Measurements from ENCODE around the gene SPP2.

The SPP2 gene

DNA sequence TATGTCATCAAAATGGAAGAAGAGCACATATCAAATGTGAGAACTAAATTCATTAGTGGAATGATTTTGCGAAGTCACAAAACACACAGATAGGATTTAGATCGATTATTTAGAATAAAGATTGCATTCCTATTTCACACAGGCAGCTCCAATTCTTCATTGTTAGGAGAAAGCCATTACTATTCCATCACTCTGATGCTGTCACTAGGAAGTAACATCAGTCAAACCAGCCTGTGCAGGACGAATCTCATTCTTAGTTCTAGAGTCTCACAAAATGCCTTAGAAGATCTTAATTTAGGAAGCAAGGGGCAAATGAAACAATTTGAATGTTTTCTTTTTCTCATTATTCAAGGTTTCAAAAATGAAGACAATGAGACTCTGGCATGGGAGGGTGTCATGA lies 44.0 kb upstream of the SPP2 start:
- Histone ChIP-seq H3K27me3 (replicated peaks; ENCODE audit: control insufficient read depth, insufficient read depth, low read length) (peaks cover 2% of the 10 kb centered on the region), H3K4me3 (replicated peaks; ENCODE audit: low read depth, low read length) (no peak overlapping the region), H3K36me3 (ENCODE audit: control insufficient read depth, insufficient read depth, low read length) (no peaks in the 10 kb centered on the region)
- no peak for TF ChIP-seq CTCF (IDR thresholded peaks at IDR 0.05; ENCODE audit: insufficient read depth, low read length, poor library complexity, severe bottlenecking)
- DNase-seq (ENCODE audit: extremely low read depth, insufficient read length): no peak

- Histone ChIP-seq H3K4me3 (replicated peaks; ENCODE audit: low read depth, low read length) (no peak overlapping the region), H3K27me3 (replicated peaks; ENCODE audit: control insufficient read depth, insufficient read depth, low read length) (no peaks in the 10 kb centered on the region), H3K36me3 (ENCODE audit: control insufficient read depth, insufficient read depth, low read length) (no peaks in the 10 kb centered on the region)
- no peak for TF ChIP-seq CTCF (IDR thresholded peaks at IDR 0.05; ENCODE audit: insufficient read depth, low read length, poor library complexity, severe bottlenecking)
- no peak for DNase-seq (ENCODE audit: extremely low read depth, insufficient read length)
Observed at GRCh38 chr2:234014427-234014826, 36.1 kb upstream of the SPP2 start.

- H3K4me3 ChIP-seq (replicated peaks; ENCODE audit: low read depth, low read length): no peak overlapping the region
- DNase-seq (ENCODE audit: extremely low read depth, insufficient read length): no peak
Observed at GRCh38 chr2:234015861-234016260, 34.6 kb upstream of the SPP2 start.

DNA sequence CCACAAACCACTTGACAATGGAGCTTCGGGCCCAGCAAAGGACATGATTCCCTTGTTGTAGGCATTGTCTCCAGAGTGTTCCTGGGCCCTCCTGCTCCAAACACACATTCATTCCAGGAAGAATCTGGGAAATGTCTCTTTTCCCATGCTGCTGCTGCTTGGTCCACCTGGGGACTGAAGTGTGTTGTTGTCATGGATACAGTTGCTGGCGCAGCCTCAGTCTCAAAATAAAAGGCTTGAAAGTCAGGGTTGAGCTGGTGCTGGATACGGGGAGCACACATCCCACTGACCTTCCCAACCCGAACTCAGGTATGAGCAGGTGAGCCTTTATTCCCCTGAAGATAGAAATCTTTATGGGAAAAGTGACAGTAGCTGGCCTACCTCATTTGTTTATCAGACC lies 30.6 kb upstream of the SPP2 start:
- DNase-seq (ENCODE audit: extremely low read depth, insufficient read length): no peak
- no peaks in the 10 kb centered on the region; the same call in 1 of the 2 replicates for H3K27me3 ChIP-seq (replicated peaks; ENCODE audit: control insufficient read depth, insufficient read depth, low read length)
- TF ChIP-seq CTCF (IDR thresholded peaks at IDR 0.05; ENCODE audit: insufficient read depth, low read length, poor library complexity, severe bottlenecking): no peak
- H3K4me3 ChIP-seq (replicated peaks; ENCODE audit: low read depth, low read length): no peak overlapping the region
- no peaks in the 10 kb centered on the region for H3K36me3 ChIP-seq (ENCODE audit: control insufficient read depth, insufficient read depth, low read length)

More at GRCh38 chr2:234015861-234016260, 34.6 kb upstream of the SPP2 start:
- Histone ChIP-seq H3K27me3 (replicated peaks; ENCODE audit: control insufficient read depth, insufficient read depth, low read length) (no peaks in the 10 kb centered on the region; the same call in 1 of the 2 replicates), H3K36me3 (ENCODE audit: control insufficient read depth, insufficient read depth, low read length) (no peaks in the 10 kb centered on the region)
- TF ChIP-seq CTCF (IDR thresholded peaks at IDR 0.05; ENCODE audit: insufficient read depth, low read length, poor library complexity, severe bottlenecking): no peak

DNA sequence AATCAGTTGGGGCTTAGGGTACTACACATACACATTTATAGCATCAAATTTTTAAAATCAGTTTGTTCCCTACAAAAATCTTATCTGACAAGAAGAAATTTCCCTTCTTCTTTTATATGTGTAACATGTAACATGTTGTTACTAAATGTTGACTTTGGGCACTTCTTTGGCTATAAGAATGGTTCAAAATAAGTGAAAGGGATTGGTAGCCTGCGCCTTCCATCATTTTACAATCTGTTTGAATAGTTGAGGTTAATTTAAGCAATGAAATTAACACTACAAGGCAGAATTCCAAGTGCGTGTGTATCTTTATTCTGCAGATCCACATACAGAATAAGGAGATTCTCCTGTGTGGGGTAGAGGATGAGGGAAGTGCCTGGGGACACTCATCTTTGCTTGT lies 30.2 kb upstream of the SPP2 start:
- H3K27me3 ChIP-seq (replicated peaks; ENCODE audit: control insufficient read depth, insufficient read depth, low read length): no peaks in the 10 kb centered on the region; the same call in 1 of the 2 replicates
- no peak for TF ChIP-seq CTCF (IDR thresholded peaks at IDR 0.05; ENCODE audit: insufficient read depth, low read length, poor library complexity, severe bottlenecking)
- DNase-seq (ENCODE audit: extremely low read depth, insufficient read length): no peak
- H3K4me3 ChIP-seq (replicated peaks; ENCODE audit: low read depth, low read length): no peak overlapping the region
- no peaks in the 10 kb centered on the region for H3K36me3 ChIP-seq (ENCODE audit: control insufficient read depth, insufficient read depth, low read length)

DNA sequence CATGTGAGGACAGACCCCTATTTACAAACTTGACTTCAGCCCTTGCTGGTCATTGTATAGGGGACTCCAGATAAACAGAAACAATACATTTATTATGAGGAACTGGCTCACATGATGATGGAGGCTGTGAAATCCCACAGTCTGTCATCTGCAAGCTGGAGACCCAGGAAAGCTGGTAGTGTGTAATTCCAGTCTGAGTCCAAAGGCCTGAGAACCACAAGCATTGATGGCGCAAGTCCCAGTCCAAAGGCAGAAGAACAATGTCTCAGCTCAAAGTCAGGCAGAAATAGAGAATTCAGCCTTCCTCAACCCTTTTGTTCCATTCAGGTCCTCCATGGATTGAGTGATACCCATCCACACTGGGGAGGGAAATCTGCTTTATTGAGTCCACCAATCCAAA lies 28.1 kb upstream of the SPP2 start:
- no peak for TF ChIP-seq CTCF (IDR thresholded peaks at IDR 0.05; ENCODE audit: insufficient read depth, low read length, poor library complexity, severe bottlenecking)
- H3K27me3 ChIP-seq (replicated peaks; ENCODE audit: control insufficient read depth, insufficient read depth, low read length): no peaks in the 10 kb centered on the region; the same call in 1 of the 2 replicates

More for the DNA sequence above, 28.1 kb upstream of the SPP2 start:
- Histone ChIP-seq H3K36me3 (ENCODE audit: control insufficient read depth, insufficient read depth, low read length) (no peaks in the 10 kb centered on the region), H3K4me3 (replicated peaks; ENCODE audit: low read depth, low read length) (no peak overlapping the region)
- DNase-seq (ENCODE audit: extremely low read depth, insufficient read length): no peak
